LNCaP clone FGC (cell line): ENCODE results near the gene SEPSECS.

Experiments used
- DNase-seq: peaks from one replicate; pipeline ENCODE4 v3.0.0-alpha.2; 2011; ENCODE audit warnings: low read depth
- H3K4me3 ChIP-seq: 2 replicates; pipeline ENCODE4 v1.5.1; 2011; ENCODE audit warnings: mild to moderate bottlenecking, low read depth, low read length, control low read depth
- CTCF ChIP-seq: IDR thresholded peaks from 2 replicates; pipeline ENCODE4 v1.5.1; 2012; ENCODE audit warnings: mild to moderate bottlenecking; ENCODE audit not compliant: control insufficient read depth, insufficient read depth; ENCODE audit errors: extremely low read depth

The SEPSECS gene

GRCh38 chr4:25128671-25129070 lies 31.6 kb downstream of the SEPSECS start:
- DNase-seq, result no peak
- no peak overlapping the region for H3K4me3 ChIP-seq
- no peak for TF ChIP-seq CTCF

- H3K4me3 ChIP-seq, result no peak overlapping the region
- no peak for DNase-seq
- TF ChIP-seq CTCF, result no peak
Observed at GRCh38 chr4:25123236-25123635, 37.0 kb downstream of the SEPSECS start.

GRCh38 chr4:25120146-25120940 lies 39.9 kb downstream of the SEPSECS start:
- no peak for TF ChIP-seq CTCF
- no peak overlapping the region for H3K4me3 ChIP-seq
- DNase-seq, result no peak

- TF ChIP-seq CTCF, result no peak
- H3K4me3 ChIP-seq, result no peak overlapping the region
- DNase-seq, result no peak
Observed at GRCh38 chr4:25117716-25118472, 42.4 kb downstream of the SEPSECS start.

GRCh38 chr4:25117274-25117673 lies 43.0 kb downstream of the SEPSECS start:
- no peak for DNase-seq
- no peak for TF ChIP-seq CTCF
- H3K4me3 ChIP-seq, result no peak overlapping the region

GRCh38 chr4:25113915-25114904 lies 46.0 kb downstream of the SEPSECS start:
- DNase-seq, result no peak
- no peak for TF ChIP-seq CTCF
- no peak overlapping the region for H3K4me3 ChIP-seq
